A549 (cell line): ENCODE data around the gene FBXO10.

ENCODE experiments used
- FOSL2 ChIP-seq, 2 experiments: fragments of 450-650 bp in 1 of 2; fragments of >200 bp in 1 of 2; sonication (Bioruptor Twin) in 1 of 2; formaldehyde crosslinking; IDR thresholded peaks; 2 replicates each; pipeline versions ENCODE4 v1.5.0 to v1.6.1; 2016 to 2020; ENCODE audit warnings: mild to moderate bottlenecking in 1 of 2, moderate library complexity in 1 of 2
- MAFK ChIP-seq: fragments of 450-650 bp; IDR thresholded peaks from 2 replicates; pipeline ENCODE4 v1.6.1; 2014; ENCODE audit not compliant: partially characterized antibody
- POLR2A ChIP-seq: IDR thresholded peaks from 2 replicates; pipeline ENCODE4 v1.6.1; 2012; ENCODE audit warnings: mild to moderate bottlenecking, low read length
- TF ChIP-seq, protein P1 (sequence below): fragments of >200 bp; sonication (Bioruptor Twin); formaldehyde crosslinking; IDR thresholded peaks from 3 replicates; pipeline ENCODE4 v1.5.1; 2016
- TF ChIP-seq, protein P2 (sequence below): IDR thresholded peaks from 2 replicates; pipeline ENCODE4 v1.6.1; 2012

DNA sequence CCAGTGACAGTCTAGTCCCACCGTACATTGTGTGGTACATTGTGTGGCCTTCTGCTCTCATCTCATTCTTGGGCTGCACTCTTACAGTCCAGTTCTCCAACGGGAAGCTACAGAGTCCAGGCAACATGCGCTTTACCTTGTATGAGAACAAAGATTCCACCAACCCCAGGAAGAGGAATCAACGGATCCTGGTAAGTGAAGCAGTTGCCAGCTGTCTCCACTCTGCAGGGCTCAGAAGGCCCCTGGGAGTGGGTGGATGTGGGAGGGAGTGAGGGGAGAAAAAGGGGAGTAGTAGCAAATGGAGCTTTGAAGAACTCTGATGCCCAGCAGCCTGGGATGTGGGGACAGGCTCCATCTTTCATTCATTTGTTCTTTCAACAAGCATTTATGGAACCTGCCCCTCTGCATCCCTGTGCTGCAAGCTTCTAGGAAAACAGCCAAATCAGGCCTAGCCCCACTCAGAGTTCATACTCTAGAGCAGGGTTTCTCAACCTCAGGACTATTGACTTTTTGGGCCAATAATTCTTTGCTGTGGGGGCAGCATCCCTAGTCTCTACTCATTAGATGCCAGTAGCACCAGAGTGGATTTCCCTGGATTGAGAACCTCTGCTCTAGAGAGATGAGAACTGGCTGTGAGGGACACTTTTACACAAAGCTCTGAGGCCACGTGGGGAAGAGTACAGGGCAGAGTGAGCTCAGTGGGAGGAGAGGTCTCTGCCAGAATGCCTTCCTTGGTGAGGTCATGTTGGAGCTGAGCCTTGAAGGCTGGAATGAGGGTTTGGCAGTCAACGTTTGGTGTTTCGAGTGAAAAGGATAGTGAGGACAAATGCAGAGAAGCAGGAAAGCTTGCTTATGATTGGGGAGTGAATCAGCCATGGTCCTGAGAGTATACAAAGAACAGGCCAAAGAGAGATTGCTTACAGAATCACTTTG, 89.3 kb downstream of the FBXO10 start:
- TF ChIP-seq FOSL2 (IDR thresholded peaks at IDR 0.05) (no peak), FOSL2 (CRISPR knock-in tag; IDR thresholded peaks at IDR 0.05) (no peak), POLR2A (no peak), MAFK (no peak)
- TF ChIP-seq, protein P1, sequence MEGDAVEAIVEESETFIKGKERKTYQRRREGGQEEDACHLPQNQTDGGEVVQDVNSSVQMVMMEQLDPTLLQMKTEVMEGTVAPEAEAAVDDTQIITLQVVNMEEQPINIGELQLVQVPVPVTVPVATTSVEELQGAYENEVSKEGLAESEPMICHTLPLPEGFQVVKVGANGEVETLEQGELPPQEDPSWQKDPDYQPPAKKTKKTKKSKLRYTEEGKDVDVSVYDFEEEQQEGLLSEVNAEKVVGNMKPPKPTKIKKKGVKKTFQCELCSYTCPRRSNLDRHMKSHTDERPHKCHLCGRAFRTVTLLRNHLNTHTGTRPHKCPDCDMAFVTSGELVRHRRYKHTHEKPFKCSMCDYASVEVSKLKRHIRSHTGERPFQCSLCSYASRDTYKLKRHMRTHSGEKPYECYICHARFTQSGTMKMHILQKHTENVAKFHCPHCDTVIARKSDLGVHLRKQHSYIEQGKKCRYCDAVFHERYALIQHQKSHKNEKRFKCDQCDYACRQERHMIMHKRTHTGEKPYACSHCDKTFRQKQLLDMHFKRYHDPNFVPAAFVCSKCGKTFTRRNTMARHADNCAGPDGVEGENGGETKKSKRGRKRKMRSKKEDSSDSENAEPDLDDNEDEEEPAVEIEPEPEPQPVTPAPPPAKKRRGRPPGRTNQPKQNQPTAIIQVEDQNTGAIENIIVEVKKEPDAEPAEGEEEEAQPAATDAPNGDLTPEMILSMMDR, result no peak
- TF ChIP-seq, protein P2, sequence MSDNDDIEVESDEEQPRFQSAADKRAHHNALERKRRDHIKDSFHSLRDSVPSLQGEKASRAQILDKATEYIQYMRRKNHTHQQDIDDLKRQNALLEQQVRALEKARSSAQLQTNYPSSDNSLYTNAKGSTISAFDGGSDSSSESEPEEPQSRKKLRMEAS, result no peak
